Esophagus squamous epithelium (tissue), 4 donors: ENCODE measurements around the gene SLC17A2.

Source experiments
- POLR2A ChIP-seq, 4 donors: fragments of 450-650 bp; IDR thresholded peaks; one replicate each; pipeline ENCODE4 v1.6.1; 2017; ENCODE audit warnings: antibody characterized with exemption in 4 of 4, mild to moderate bottlenecking in 4 of 4, moderate library complexity in 3 of 4
- TF ChIP-seq, protein P1 (sequence below), 6 experiments: fragments of 450-650 bp in 4 of 6; fragments of 200-600 bp in 2 of 6; sonication (generic) in 2 of 6; IDR thresholded peaks; one replicate each; pipeline ENCODE4 v1.5.1; 2016 to 2019; ENCODE audit warnings: antibody characterized with exemption in 6 of 6, mild to moderate bottlenecking in 4 of 6, moderate library complexity in 4 of 6

DNA sequence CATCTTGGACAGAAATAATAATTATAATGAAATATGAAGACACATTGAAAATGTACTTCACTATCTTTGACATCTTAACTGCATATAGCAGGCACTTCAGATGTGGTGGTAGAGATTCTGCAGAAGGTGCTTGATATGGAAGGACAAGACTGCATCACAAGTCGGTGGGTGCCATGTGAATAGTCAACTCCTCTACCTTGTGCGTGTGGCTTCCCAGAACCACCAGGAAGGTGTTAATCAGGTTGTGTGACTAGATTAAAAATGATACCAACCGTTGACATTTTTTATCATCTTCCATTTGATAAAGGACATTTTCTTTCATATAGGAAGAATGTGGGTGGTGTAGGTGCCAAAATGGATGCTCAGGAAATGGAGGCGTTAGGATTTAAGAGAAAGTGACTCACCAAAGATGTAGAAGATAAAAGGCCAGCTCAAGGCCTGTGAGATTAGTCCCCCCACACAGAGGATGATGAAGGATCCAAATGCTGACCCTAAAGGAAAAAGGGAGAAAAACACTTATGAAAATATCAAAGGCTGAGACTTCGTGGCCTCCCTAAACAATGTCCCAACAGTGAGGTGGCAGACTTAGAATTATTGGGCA, 12.3 kb downstream of the SLC17A2 start:
- TF ChIP-seq, protein P1, sequence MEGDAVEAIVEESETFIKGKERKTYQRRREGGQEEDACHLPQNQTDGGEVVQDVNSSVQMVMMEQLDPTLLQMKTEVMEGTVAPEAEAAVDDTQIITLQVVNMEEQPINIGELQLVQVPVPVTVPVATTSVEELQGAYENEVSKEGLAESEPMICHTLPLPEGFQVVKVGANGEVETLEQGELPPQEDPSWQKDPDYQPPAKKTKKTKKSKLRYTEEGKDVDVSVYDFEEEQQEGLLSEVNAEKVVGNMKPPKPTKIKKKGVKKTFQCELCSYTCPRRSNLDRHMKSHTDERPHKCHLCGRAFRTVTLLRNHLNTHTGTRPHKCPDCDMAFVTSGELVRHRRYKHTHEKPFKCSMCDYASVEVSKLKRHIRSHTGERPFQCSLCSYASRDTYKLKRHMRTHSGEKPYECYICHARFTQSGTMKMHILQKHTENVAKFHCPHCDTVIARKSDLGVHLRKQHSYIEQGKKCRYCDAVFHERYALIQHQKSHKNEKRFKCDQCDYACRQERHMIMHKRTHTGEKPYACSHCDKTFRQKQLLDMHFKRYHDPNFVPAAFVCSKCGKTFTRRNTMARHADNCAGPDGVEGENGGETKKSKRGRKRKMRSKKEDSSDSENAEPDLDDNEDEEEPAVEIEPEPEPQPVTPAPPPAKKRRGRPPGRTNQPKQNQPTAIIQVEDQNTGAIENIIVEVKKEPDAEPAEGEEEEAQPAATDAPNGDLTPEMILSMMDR (IDR thresholded peaks at IDR 0.05), result no peak
- TF ChIP-seq POLR2A (IDR thresholded peaks at IDR 0.05), result no peak
